HepG2 (cell line): ENCODE measurements around the gene ADAMTS16. TPM values are rescaled to one million over a fixed set of nuclear protein-coding genes. Genes with fewer than 3 reads are reported as not detected.

Experiments used
- EP300 ChIP-seq, 3 experiments: sonication (generic) in 1 of 3; formaldehyde crosslinking in 1 of 3; IDR thresholded peaks; 2 replicates each; pipeline versions ENCODE4 v1.5.1 to v1.6.1; 2011 to 2020; ENCODE audit warnings: low read depth in 2 of 3, low read length in 2 of 3, borderline replicate concordance in 1 of 3, improper control_type of control experiment in 1 of 3, mild to moderate bottlenecking in 1 of 3, missing genetic modification reagents in 1 of 3, moderate library complexity in 1 of 3
- HMG20B ChIP-seq: conservative IDR thresholded peaks from 2 replicates; pipeline ENCODE4 v1.6.1; 2016; ENCODE audit warnings: missing genetic modification reagents, missing compliant biosample characterization
- HNF1A ChIP-seq, 2 experiments: sonication (generic) in 1 of 2; formaldehyde crosslinking in 1 of 2; IDR thresholded peaks; 2 replicates each; pipeline versions ENCODE4 v1.4.0 to v1.6.1; 2016 to 2020; ENCODE audit warnings: borderline replicate concordance in 1 of 2, low read depth in 1 of 2, mild to moderate bottlenecking in 1 of 2, missing genetic modification reagents in 1 of 2
- KLF16 ChIP-seq, 2 experiments: sonication (generic) in 1 of 2; formaldehyde crosslinking in 1 of 2; IDR thresholded peaks; 2 replicates each; pipeline versions ENCODE4 v1.6.1 to v1.8.0; 2016 to 2023; ENCODE audit warnings: missing genetic modification reagents in 2 of 2, missing compliant biosample characterization in 1 of 2
- NR2F2 ChIP-seq: IDR thresholded peaks from 2 replicates; pipeline ENCODE4 v1.6.1; 2012; ENCODE audit warnings: low read depth, inconsistent platforms, borderline replicate concordance
- PHF8 ChIP-seq: sonication (generic); formaldehyde crosslinking; IDR thresholded peaks from 2 replicates; pipeline ENCODE4 v1.5.0; 2020; ENCODE audit warnings: missing genetic modification reagents
- RFX1 ChIP-seq: fragments of 450-650 bp; IDR thresholded peaks from 2 replicates; pipeline ENCODE4 v1.6.1; 2017
- ZGPAT ChIP-seq: IDR thresholded peaks from 2 replicates; pipeline ENCODE4 v1.6.1; 2016; ENCODE audit warnings: mild to moderate bottlenecking
- ZNF264 ChIP-seq: sonication (generic); formaldehyde crosslinking; IDR thresholded peaks from 2 replicates; pipeline ENCODE4 v1.4.0; 2020; ENCODE audit warnings: missing genetic modification reagents
- polyA plus RNA-seq, 8 experiments: library from polyadenylated mRNA; depleted of rRNA in 3 of 8; stranded (reverse) in 7 of 8; unstranded in 1 of 8; fragments of >200 nt; fragmentation: Illumina TruSeq in 4 of 8; extraction: Trizol in 4 of 8; gene quantifications; 2 replicates each; pipeline versions ENCODE4 v1.2.1 to v1.2.3, GENCODE V29; 2011 to 2016; ENCODE audit warnings: low read depth in 4 of 8, missing spikeins in 1 of 8, mixed read lengths in 1 of 8; ENCODE audit not compliant: insufficient read depth in 1 of 8
- total RNA-seq, 5 experiments: library from RNA; depleted of rRNA; stranded (reverse); fragments of >200 nt; fragmentation: Illumina TruSeq; extraction: Trizol; gene quantifications; 2 replicates each; pipeline ENCODE4 v1.2.3, GENCODE V29; 2016; ENCODE audit warnings: low read depth in 1 of 5
- TF ChIP-seq, protein P1 (sequence below): sonication (generic); formaldehyde crosslinking; IDR thresholded peaks from 2 replicates; pipeline ENCODE4 v1.5.0; 2020; ENCODE audit warnings: mild to moderate bottlenecking, missing genetic modification reagents, borderline replicate concordance
- TF ChIP-seq, protein P2 (sequence below): sonication (generic); formaldehyde crosslinking; IDR thresholded peaks from 2 replicates; pipeline ENCODE4 v1.8.1; 2023; ENCODE audit warnings: mild to moderate bottlenecking, moderate library complexity, missing genetic modification reagents
- TF ChIP-seq, protein P3 (sequence below): sonication (generic); formaldehyde crosslinking; IDR thresholded peaks from 2 replicates; pipeline ENCODE4 v1.8.1; 2023; ENCODE audit warnings: mild to moderate bottlenecking, missing genetic modification reagents
- TF ChIP-seq, protein P4 (sequence below): sonication (generic); formaldehyde crosslinking; IDR thresholded peaks from 2 replicates; pipeline ENCODE4 v1.4.0; 2020; ENCODE audit warnings: missing genetic modification reagents, low read depth, mild to moderate bottlenecking, borderline replicate concordance

ADAMTS16 gene
- total and polyA plus RNA-seq, 2 of the 13 experiments (the other 11 are each of a cell fraction or from before 2014, with no cell fraction given): 0.02 to 0.03 TPM

DNA sequence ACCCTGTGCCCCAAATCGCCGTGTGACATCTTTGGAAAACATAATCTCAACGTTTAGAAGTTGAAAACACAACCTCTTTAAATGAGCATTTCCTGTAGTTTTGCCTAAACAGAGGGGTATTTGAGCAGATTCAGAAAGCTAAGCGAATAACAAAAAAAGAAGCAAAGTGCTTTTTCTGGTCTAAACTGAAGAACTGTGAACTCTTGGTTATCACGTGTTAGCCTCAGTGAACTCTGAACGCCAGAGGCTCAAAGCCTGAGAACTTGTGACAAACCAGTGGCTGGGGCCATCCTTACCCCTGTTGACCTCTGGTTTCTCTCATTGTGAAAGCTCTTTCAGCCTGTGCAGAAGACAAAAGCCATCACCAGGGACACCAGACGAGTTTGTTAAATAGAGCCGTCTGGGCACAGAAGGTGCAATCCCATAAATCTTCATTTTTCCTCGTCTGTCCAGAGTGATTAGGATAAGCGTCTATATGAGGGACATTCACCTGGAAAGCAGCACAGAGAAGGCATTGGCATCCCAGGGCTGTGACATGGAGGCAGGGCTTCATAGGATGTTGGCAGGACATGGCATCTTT, 220.9 kb downstream of the ADAMTS16 start (continued):
- TF ChIP-seq PHF8 (CRISPR knock-in tag): no peak
- TF ChIP-seq, protein P1, sequence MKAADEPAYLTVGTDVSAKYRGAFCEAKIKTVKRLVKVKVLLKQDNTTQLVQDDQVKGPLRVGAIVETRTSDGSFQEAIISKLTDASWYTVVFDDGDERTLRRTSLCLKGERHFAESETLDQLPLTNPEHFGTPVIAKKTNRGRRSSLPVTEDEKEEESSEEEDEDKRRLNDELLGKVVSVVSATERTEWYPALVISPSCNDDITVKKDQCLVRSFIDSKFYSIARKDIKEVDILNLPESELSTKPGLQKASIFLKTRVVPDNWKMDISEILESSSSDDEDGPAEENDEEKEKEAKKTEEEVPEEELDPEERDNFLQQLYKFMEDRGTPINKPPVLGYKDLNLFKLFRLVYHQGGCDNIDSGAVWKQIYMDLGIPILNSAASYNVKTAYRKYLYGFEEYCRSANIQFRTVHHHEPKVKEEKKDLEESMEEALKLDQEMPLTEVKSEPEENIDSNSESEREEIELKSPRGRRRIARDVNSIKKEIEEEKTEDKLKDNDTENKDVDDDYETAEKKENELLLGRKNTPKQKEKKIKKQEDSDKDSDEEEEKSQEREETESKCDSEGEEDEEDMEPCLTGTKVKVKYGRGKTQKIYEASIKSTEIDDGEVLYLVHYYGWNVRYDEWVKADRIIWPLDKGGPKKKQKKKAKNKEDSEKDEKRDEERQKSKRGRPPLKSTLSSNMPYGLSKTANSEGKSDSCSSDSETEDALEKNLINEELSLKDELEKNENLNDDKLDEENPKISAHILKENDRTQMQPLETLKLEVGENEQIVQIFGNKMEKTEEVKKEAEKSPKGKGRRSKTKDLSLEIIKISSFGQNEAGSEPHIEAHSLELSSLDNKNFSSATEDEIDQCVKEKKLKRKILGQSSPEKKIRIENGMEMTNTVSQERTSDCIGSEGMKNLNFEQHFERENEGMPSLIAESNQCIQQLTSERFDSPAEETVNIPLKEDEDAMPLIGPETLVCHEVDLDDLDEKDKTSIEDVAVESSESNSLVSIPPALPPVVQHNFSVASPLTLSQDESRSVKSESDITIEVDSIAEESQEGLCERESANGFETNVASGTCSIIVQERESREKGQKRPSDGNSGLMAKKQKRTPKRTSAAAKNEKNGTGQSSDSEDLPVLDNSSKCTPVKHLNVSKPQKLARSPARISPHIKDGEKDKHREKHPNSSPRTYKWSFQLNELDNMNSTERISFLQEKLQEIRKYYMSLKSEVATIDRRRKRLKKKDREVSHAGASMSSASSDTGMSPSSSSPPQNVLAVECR: peak; percentile 50; the same call in 1 of the 2 replicates
- TF ChIP-seq, protein P2, sequence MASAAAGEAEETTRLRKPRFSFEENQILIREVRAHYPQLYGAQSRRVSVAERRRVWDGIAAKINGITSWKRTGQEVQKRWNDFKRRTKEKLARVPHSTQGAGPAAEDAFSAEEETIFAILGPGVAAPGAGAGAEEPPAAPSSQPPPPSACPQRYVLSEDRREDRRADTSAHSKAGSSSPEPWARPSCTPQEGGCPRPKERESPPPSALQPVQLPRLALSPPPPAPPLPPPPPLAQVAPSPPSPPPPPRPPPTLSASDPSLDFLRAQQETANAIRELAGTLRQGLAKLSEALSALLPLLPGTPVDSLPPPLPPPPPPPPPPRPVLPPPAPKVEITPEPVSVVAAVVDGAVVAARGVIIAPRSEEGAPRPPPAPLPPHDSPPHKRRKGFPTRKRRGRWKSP: peak; percentile 23; the same call in 1 of the 2 replicates
- TF ChIP-seq NR2F2: peak; percentile 83
- TF ChIP-seq EP300 (IDR thresholded peaks at IDR 0.05; ENCODE audit: low read depth in 2 of 2, low read length in 2 of 2): peak; percentile 83 to 92; a peak in 3 of 4 replicates
- peak; percentile 67; the same call in 1 of the 2 replicates for TF ChIP-seq EP300 (CRISPR knock-in tag; IDR thresholded peaks at IDR 0.05; ENCODE audit: borderline replicate concordance)
- TF ChIP-seq ZGPAT (CRISPR knock-in tag): peak; percentile 82
- TF ChIP-seq, protein P3, sequence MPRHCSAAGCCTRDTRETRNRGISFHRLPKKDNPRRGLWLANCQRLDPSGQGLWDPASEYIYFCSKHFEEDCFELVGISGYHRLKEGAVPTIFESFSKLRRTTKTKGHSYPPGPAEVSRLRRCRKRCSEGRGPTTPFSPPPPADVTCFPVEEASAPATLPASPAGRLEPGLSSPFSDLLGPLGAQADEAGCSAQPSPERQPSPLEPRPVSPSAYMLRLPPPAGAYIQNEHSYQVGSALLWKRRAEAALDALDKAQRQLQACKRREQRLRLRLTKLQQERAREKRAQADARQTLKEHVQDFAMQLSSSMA (CRISPR knock-in tag): no peak
- TF ChIP-seq, protein P4, sequence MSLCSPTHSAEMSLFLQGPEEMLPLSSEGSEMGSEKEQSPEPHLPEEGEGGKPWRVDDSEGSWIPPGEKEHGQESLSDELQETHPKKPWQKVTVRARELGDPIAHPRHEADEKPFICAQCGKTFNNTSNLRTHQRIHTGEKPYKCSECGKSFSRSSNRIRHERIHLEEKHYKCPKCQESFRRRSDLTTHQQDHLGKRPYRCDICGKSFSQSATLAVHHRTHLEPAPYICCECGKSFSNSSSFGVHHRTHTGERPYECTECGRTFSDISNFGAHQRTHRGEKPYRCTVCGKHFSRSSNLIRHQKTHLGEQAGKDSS (CRISPR knock-in tag): 0 out of 2 replicates have a peak, but pooled peaks have one; percentile 44
- TF ChIP-seq HNF1A (IDR thresholded peaks at IDR 0.05; ENCODE audit: low read depth): no peak
- peak; percentile 59; the same call in 1 of the 2 replicates for TF ChIP-seq HNF1A (CRISPR knock-in tag; IDR thresholded peaks at IDR 0.05; ENCODE audit: borderline replicate concordance)
- TF ChIP-seq ZNF264 (CRISPR knock-in tag): peak; percentile 88
- peak; percentile 42; the same call in 1 of the 2 replicates for TF ChIP-seq RFX1
- TF ChIP-seq KLF16 (CRISPR knock-in tag; IDR thresholded peaks at IDR 0.05): peak in 1 of 2 experiments; percentile 52; a peak in 1 of 4 replicates
- peak; percentile 47; the same call in 1 of the 2 replicates for TF ChIP-seq HMG20B
